GM10847 (cell line): Measurements from ENCODE around the gene ATP6V1G1.

Source experiments
- POLR2A ChIP-seq: IDR thresholded peaks from 2 replicates; pipeline ENCODE4 v1.6.1; 2011; ENCODE audit not compliant: insufficient read length; ENCODE audit errors: extremely low read depth

The ATP6V1G1 gene

GRCh38 chr9:114565204-114565603, 22.4 kb upstream of the ATP6V1G1 start:
- TF ChIP-seq POLR2A, result no peak

GRCh38 chr9:114570742-114571141, 16.8 kb upstream of the ATP6V1G1 start:
- no peak for TF ChIP-seq POLR2A

- no peak for TF ChIP-seq POLR2A
Observed at GRCh38 chr9:114571391-114571790, 16.2 kb upstream of the ATP6V1G1 start.

GRCh38 chr9:114572199-114572598, 15.4 kb upstream of the ATP6V1G1 start:
- TF ChIP-seq POLR2A, result no peak

- TF ChIP-seq POLR2A, result no peak
Observed at GRCh38 chr9:114574438-114574837, 13.1 kb upstream of the ATP6V1G1 start.

- no peak for TF ChIP-seq POLR2A
Observed at GRCh38 chr9:114580609-114581193, 6.9 kb upstream of the ATP6V1G1 start.

- TF ChIP-seq POLR2A, result no peak
Observed at GRCh38 chr9:114583371-114584155, 4.0 kb upstream of the ATP6V1G1 start.

- no peak for TF ChIP-seq POLR2A
Observed at GRCh38 chr9:114588210-114588609, 641 bp downstream of the ATP6V1G1 start.

GRCh38 chr9:114588651-114589526, 1.3 kb downstream of the ATP6V1G1 start:
- no peak for TF ChIP-seq POLR2A

GRCh38 chr9:114590328-114590727, 2.8 kb downstream of the ATP6V1G1 start:
- no peak for TF ChIP-seq POLR2A

- no peak for TF ChIP-seq POLR2A
Observed at GRCh38 chr9:114591291-114591787, 3.8 kb downstream of the ATP6V1G1 start.

GRCh38 chr9:114591849-114592248, 4.3 kb downstream of the ATP6V1G1 start:
- TF ChIP-seq POLR2A, result no peak

GRCh38 chr9:114592356-114592755, 4.8 kb downstream of the ATP6V1G1 start:
- TF ChIP-seq POLR2A, result no peak

GRCh38 chr9:114594136-114594535, 6.6 kb downstream of the ATP6V1G1 start:
- TF ChIP-seq POLR2A, result no peak

GRCh38 chr9:114602620-114603019, 15.1 kb downstream of the ATP6V1G1 start:
- no peak for TF ChIP-seq POLR2A

- TF ChIP-seq POLR2A, result no peak
Observed at GRCh38 chr9:114603248-114603647, 15.7 kb downstream of the ATP6V1G1 start.
